Upper lobe of right lung (tissue), 1 donor: Measurements from ENCODE around the gene APP. TPM values are rescaled to one million over a fixed set of nuclear protein-coding genes. Genes with fewer than 3 reads are reported as not detected.

ENCODE experiments used
- ATAC-seq: fragments of 200-7000 bp; cut with Tn5 transposase; one replicate; pipeline ENCODE4 v1.9.1; 2020; ENCODE audit warnings: mild to moderate bottlenecking, moderate library complexity
- DNase-seq: peaks from one replicate; pipeline ENCODE4 v3.0.0-alpha.2; 2020
- H3K27ac ChIP-seq: fragments of 200-600 bp; one replicate; pipeline ENCODE4 v1.8.0; 2022
- H3K27me3 ChIP-seq: fragments of 200-600 bp; one replicate; pipeline ENCODE4 v1.8.0; 2022; ENCODE audit warnings: mild to moderate bottlenecking
- H3K36me3 ChIP-seq: fragments of 200-600 bp; one replicate; pipeline ENCODE4 v1.8.0; 2022
- H3K4me1 ChIP-seq: fragments of 200-600 bp; one replicate; pipeline ENCODE4 v1.8.0; 2022
- H3K4me3 ChIP-seq: fragments of 200-600 bp; one replicate; pipeline ENCODE4 v1.8.0; 2022; ENCODE audit warnings: mild to moderate bottlenecking
- H3K9me3 ChIP-seq: fragments of 200-600 bp; one replicate; pipeline ENCODE4 v1.8.0; 2022
- intact Hi-C: fragments of 100-400 bp; cut with DNase I; formaldehyde crosslinking; loops from one replicate; pipeline ENCODE4 v1.11.0; 2022
- total RNA-seq: library from RNA; stranded (reverse); fragmentation: NEBNext Ultra II Directional; extraction: Animal tissue kit (Norgen Biotek cat#: 25700); gene quantifications from one replicate; pipeline ENCODE4 v1.2.1, GENCODE V29; 2021
- TF ChIP-seq, protein P1 (sequence below): fragments of 200-600 bp; IDR thresholded peaks from one replicate; pipeline ENCODE4 v1.8.0; 2022; ENCODE audit warnings: antibody characterized with exemption
- donor health status: DM: no; HTN: yes; CAD: no; lungs with severe emphysema.

The APP gene
- total RNA-seq, 1 donor from 2014 or later: 480 TPM

DNA sequence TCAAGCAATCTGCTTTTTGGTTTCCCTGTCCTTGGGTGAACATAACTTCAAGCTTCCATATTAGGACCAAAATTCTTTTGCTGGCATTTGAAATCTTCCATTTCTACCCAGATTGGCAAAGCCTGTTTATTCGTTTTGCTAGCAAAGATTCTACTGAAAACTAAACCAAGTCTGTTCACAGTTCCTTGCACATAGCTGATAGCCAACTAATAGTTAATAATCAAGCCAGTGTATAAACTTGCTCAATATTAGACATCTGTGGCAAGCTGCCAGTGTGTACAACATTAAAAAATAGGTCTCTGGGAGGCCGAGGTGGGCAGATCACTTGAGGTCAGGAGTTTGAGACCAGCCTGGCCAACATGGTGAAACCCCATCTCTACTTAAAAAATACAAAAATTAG is 6.3 kb downstream of the APP start:
- Histone ChIP-seq H3K4me1 (peaks cover 16% of the 10 kb centered on the region), H3K9me3 (no peaks in the 10 kb centered on the region), H3K27me3 (no peaks in the 10 kb centered on the region), H3K27ac (no peak overlapping the region), H3K4me3 (no peak overlapping the region), H3K36me3 (no peaks in the 10 kb centered on the region)
- no peak for DNase-seq
- no peak for ATAC-seq
- intact Hi-C loops: no loop called here
- TF ChIP-seq, protein P1, sequence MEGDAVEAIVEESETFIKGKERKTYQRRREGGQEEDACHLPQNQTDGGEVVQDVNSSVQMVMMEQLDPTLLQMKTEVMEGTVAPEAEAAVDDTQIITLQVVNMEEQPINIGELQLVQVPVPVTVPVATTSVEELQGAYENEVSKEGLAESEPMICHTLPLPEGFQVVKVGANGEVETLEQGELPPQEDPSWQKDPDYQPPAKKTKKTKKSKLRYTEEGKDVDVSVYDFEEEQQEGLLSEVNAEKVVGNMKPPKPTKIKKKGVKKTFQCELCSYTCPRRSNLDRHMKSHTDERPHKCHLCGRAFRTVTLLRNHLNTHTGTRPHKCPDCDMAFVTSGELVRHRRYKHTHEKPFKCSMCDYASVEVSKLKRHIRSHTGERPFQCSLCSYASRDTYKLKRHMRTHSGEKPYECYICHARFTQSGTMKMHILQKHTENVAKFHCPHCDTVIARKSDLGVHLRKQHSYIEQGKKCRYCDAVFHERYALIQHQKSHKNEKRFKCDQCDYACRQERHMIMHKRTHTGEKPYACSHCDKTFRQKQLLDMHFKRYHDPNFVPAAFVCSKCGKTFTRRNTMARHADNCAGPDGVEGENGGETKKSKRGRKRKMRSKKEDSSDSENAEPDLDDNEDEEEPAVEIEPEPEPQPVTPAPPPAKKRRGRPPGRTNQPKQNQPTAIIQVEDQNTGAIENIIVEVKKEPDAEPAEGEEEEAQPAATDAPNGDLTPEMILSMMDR: no peak

DNA sequence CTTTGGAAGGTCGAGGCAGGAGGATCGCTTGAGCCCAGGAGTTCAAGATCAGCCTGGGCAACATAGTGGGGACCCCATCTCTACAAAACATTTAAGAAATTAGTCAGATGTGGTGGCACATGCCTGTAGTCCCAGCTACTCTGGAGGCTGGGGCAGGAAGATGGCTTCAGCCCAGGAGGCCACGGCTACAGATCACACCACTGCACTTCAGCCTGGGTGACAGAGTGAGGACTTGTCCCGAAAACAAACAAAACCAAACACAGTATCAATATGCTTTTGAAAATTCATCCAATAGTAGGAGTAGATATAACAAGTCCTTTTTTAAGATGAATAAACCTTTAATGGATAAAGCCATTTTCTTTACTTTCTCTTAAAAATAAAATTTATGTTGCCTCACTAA is 8.5 kb downstream of the APP start:
- Histone ChIP-seq H3K36me3 (no peaks in the 10 kb centered on the region), H3K27ac (no peak overlapping the region), H3K4me1 (peaks cover 7% of the 10 kb centered on the region), H3K4me3 (no peak overlapping the region), H3K27me3 (no peaks in the 10 kb centered on the region), H3K9me3 (no peaks in the 10 kb centered on the region)
- intact Hi-C loops: no loop called here
- DNase-seq (no peak), ATAC-seq (no peak)
- TF ChIP-seq, protein P1: no peak

DNA sequence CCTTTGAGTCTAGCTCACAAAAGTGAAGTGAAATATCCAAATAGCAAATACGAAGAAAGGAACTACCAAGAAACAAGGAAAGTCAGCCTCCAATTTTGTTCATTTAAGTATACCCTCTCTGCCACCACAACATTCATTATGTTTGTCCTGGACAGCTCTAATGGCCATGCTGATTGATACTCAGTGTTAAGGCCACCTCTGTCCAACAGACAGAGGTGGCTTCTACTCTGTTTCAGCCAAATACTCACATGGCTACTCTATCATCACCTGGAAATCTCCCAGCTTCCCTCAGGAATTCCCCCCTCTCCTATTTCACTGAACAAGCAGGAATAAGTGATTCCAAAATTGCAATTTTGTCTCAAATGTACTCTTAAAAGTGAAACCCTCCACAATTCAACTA is 10.7 kb downstream of the APP start:
- Histone ChIP-seq H3K27me3 (no peaks in the 10 kb centered on the region), H3K36me3 (no peaks in the 10 kb centered on the region), H3K4me1 (peaks cover 5% of the 10 kb centered on the region), H3K27ac (no peak overlapping the region), H3K9me3 (no peaks in the 10 kb centered on the region), H3K4me3 (no peak overlapping the region)
- intact Hi-C loops: no loop called here
- TF ChIP-seq, protein P1: no peak
- DNase-seq (no peak), ATAC-seq (no peak)

DNA sequence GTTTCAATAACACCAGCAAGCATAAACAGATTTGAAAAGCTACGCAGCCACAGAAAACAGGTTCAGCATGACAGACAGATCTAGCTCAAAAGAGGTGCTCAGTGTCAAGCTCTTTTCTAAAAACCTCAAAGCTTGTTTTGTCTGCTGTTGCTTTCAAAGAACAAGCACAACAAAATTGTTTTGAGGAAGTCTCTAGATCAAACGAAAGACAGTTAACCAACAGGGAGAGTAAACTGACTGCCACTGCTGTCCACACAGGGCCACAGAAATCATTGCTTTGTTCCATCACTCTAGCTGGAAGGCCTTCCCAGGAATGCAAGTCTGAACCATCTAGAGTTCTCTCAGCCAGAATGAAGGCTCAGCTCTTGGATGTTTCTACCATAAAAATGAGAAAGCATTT is 12.8 kb downstream of the APP start:
- H3K9me3 ChIP-seq: no peaks in the 10 kb centered on the region
- H3K27ac ChIP-seq: no peak overlapping the region
- no peak for ATAC-seq
- H3K36me3 ChIP-seq: no peaks in the 10 kb centered on the region
- no peak for DNase-seq
- intact Hi-C loops: no loop called here
- no peak overlapping the region for H3K4me3 ChIP-seq
- no peaks in the 10 kb centered on the region for H3K27me3 ChIP-seq
- TF ChIP-seq, protein P1: no peak
- H3K4me1 ChIP-seq: peaks cover 12% of the 10 kb centered on the region

DNA sequence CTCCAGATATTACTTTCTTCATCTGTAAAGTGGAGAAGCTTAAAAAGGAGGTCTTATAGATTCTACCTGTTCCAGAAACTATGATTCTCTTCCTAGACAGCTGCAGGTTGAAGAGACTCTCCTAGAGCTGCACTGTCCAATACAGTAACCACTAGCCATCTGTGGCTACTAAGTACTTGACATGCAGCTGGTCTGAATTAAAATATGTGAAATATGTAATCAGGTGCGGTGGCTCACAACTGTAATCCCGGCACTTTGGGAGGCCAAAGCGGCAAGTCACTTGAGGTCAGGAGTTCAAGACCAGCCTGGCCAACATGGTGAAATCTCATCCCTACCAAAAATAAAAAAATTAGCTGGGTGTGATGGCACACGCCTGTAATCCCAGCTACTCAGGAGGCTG is 15.8 kb downstream of the APP start:
- intact Hi-C loops: no loop called here
- Histone ChIP-seq H3K27me3 (no peaks in the 10 kb centered on the region), H3K27ac (no peak overlapping the region), H3K4me1 (peaks cover 12% of the 10 kb centered on the region), H3K4me3 (no peak overlapping the region), H3K9me3 (no peaks in the 10 kb centered on the region), H3K36me3 (no peaks in the 10 kb centered on the region)
- TF ChIP-seq, protein P1: no peak
- DNase-seq (no peak), ATAC-seq (no peak)

DNA sequence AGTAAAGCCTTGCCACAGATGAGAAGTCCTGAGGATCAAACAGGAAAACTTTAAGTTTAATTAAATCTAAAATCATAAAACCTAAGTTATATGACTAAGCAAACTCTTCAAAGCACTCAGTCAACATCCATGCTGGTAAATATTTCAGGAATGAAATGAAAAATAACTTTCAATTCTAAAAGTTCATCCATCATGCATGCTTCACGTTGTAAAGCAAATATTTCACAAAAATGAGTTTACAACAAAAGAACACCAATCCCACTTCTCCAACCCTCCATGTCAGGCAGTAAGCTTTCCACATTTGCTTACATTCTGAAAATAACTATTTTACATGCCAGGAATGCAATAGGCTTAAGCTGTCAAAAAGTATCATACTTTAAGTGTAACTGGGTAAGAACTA is 16.8 kb downstream of the APP start:
- no peaks in the 10 kb centered on the region for H3K27me3 ChIP-seq
- peaks cover 19% of the 10 kb centered on the region for H3K4me1 ChIP-seq
- DNase-seq: no peak
- H3K36me3 ChIP-seq: no peaks in the 10 kb centered on the region
- no peak overlapping the region for H3K27ac ChIP-seq
- intact Hi-C loops: no loop called here
- no peaks in the 10 kb centered on the region for H3K9me3 ChIP-seq
- no peak for ATAC-seq
- TF ChIP-seq, protein P1: no peak
- no peak overlapping the region for H3K4me3 ChIP-seq
